GM19239 (cell line): Measurements from ENCODE around the gene SHISA7.

Experiments
- DNase-seq: peaks from one replicate; pipeline ENCODE4 v3.0.0; 2011; ENCODE audit warnings: low spot score; ENCODE audit not compliant: insufficient read length
- FAIRE-seq: peaks from 2 replicates; lab custom pipeline; 2011; peaks lifted over from hg19 to GRCh38; lab: Jason Lieb, UNC

The SHISA7 gene

DNA sequence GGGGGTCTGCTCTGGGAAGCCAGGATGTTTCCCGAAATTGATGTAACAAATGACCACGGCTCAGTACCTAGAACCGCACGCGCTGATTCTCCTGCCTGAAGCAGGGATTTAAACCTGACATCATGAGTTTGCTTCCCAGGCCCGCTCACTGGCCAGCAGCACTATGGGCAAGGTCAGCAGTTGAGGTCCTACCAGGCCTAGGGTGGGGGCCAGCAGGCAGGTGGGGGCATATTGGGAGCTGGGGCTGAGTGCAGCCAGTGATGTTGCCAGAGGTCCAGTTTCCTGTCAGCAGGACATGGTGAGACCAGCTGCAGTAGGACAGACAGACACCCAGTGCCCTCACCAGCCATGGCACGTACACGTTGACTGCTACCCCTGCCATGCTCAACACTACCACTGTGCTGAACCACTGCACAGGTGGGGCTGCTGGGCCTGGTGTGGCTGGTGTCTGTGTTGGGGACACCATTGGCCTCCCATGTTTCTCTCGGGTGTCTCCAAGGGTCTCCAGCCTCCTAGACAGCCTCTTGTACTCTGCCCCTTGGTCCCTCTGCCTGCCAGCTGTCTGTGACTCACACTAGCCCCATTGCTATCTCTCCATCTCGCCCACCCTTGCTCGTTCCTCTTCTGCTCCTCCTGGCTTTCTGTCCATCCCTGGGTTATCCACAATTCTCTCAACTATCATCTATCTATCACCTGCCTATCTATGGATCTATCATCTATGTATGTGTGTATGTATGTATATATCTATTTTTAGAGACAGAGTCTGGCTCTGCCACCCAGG lies 22.6 kb upstream of the SHISA7 start:
- no peak for DNase-seq
- no peak for FAIRE-seq

DNA sequence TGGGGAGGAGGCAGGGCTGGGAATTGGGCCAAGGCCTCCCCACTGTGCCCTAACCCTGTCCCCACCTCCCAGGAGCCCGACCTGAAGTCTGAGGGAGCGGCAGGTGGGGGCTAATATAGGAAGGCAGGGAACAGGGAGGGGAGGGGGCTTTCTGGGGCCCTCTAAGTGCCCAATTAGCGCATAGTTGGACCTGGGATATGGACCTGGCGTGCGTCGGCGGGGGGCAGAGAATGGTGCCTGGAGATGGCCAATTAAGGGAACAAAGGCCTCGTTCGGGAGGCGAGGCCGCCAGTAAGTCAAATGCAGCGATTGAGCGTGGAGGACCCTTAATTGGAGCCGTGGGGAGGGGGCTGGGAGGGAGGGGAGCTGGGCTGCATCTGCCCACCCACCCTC lies 21.6 kb upstream of the SHISA7 start, which contains the start of gene C19orf85:
C19orf85 (minus strand) TSS at position 90 of the 393 bp plus-strand sequence. CDS start 197 bp downstream, outside the sequence.
- DNase-seq (no peak), FAIRE-seq (no peak)

- FAIRE-seq (no peak), DNase-seq (no peak)
These were observed 21.1 kb upstream of the SHISA7 start for GRCh38 chr19:55464039-55464661.

DNA sequence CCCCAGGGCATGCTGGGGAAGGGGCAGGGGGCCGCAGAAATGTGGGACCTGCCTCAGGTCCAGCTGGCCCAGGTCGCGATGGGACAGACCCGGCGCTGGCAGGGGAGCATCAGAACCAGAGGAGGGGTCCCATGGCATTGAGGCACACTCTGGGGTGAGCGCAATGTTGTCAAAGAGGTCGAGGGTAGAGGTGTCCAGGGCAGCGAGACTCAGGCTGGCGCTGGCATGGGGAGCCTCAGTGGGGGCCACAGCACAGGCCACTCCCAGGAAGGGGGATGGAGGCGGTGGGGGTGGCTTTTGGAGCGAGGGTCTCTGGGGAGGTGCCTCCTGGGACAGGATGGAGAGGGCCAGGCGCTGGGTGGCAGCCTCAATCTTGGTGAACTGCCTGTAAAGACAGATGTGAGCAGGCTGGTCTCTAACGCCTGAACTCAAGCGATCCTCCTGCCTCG lies 20.5 kb upstream of the SHISA7 start:
- DNase-seq (no peak), FAIRE-seq (no peak)

DNA sequence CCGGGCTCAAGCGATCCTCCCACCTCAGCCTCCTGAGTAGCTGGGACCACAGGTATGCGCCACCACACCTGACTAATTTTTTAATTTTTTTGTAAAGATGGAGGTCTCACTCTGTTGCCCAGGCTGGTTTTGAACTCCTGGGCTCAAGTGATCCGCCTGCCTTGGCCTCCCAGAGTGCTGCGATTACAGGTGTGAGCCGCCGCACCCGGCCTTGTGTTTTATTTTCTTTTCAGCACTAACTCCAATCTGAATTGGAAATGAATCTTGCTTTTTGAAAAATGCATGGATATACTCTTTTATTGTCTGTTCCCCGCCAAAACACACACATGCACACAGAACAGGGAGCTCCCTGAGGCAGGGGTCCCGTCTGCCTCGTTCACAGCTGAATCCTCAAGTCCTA lies 19.6 kb upstream of the SHISA7 start:
- FAIRE-seq, result no peak
- DNase-seq, result no peak

DNA sequence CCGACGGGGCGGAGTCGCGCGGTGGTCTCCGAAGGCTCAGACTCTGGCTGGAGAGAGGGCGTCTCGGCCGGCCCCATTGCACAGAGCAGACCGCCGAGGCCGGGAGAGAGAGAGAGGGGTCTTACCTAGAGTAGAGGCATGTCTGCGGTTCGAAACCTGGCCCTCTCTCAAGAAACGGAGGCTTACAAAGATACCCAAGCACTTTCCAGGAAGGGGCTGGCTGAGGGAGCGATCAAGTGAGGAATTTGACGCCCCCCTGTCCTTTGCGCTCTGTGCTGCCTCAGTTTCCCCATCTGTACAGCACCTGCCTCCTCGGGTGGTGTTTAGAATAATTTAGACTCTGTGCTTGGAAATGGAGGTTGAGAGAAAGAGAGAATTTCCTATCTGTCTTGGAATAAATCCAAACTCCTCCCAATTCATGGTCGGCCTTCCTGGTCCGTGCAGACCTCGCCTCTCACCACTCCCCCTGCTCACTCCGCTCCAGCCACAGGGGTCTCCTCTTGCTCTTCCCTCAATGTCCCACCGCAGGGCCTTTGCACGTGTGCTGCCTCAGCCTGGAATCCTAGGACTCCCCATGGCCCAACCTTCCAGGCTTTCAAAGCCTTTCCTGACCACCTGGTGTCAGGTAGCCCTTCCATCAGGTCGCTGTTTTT lies 19.0 kb upstream of the SHISA7 start:
- FAIRE-seq, result no peak
- no peak for DNase-seq

- DNase-seq (peak; percentile 100), FAIRE-seq (peak; percentile 98)
These were observed 18.3 kb upstream of the SHISA7 start, which contains the start of gene ISOC2 for GRCh38 chr19:55461259-55461973. Gene ISOC2 (minus strand): TSS chr19:55461642. CDS start chr19:55456486, 5,156 bp downstream.

DNA sequence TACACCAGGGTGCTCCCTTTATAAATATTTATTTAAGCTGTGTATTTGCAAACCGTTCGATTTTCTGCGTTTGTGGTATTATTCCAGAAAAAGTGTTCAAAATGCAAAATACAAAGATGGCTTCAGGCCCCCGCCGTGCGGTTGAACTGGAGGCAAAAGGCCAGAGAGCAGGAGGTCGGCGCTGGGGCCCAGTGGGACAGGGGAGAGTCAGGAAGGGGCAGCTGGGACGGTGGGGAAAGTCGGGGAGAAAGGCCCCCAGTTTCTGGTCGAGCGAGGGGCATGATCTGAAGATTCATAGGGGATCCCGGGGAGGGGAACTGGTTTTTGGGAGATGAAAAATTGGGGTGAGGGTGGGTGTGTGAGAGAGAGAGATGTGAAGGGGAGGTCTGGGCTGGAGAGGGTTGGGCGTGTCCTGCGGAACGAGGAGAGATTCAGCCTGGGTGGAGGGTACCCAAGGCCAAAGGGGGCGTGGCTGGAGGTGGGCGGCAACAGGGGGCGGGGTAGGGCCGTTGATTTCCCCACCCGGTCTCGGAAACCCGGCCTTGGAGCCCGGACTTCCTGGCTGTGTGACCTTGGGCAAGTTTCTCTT lies 17.7 kb upstream of the SHISA7 start:
- DNase-seq, result no peak
- FAIRE-seq, result peak; percentile 72

DNA sequence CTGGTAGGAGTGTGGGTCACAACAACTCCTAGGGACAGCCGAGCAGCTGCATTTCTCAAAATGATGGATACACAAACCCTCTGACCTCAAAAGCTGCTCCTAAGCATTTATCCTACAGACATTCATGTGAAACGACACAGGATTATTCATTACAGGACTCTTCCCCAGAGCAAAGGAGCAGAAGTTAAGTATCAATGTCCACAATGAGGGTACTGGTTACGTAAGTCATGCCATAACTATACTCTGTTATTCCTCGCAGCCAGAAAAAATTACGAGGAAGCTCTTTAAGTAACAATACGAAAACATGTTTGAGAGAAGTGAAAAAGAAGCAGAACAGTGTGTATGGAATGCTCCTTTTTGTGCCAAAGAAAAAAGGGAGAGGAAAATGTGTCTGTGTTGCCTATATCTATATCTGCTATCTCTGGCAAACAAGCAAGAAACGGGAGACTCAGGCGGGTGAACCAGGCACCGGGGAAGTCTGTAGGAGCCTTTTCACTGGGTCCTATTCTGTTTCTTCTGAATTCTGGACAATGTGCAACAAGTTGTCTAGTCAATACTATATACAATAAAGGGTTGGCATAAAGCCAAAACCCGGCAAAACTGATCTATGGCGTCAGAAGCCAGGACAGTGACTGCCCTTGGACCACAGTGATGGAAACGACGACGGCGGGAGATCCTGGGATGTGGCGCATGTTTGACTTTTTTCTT lies 17.0 kb upstream of the SHISA7 start:
- FAIRE-seq, result no peak
- DNase-seq, result no peak

DNA sequence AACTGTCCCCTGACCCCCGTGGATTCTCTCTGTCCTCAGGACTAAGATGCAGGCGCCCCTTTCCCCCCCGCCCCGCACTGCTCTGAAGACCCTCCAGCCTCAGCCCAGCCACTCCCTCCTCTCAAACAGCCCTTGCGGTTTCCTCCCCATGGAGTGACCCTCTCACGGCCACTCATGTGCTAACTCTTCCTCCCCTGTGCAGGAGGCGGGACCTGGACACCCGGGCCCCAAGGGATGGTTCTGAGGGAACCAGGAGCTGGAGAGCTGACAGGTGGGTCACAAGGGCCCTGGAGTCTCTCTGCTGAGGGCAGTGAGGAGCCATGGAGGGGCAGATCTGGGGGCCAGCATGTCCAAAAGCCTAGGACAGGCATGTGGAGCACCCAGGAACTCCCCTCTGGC lies 16.4 kb upstream of the SHISA7 start:
- no peak for FAIRE-seq
- no peak for DNase-seq

- FAIRE-seq (no peak), DNase-seq (no peak)
These were observed 14.8 kb upstream of the SHISA7 start for GRCh38 chr19:55457683-55458457.

GRCh38 chr19:55456347-55456746 lies 13.2 kb upstream of the SHISA7 start:
- DNase-seq (no peak), FAIRE-seq (no peak)

DNA sequence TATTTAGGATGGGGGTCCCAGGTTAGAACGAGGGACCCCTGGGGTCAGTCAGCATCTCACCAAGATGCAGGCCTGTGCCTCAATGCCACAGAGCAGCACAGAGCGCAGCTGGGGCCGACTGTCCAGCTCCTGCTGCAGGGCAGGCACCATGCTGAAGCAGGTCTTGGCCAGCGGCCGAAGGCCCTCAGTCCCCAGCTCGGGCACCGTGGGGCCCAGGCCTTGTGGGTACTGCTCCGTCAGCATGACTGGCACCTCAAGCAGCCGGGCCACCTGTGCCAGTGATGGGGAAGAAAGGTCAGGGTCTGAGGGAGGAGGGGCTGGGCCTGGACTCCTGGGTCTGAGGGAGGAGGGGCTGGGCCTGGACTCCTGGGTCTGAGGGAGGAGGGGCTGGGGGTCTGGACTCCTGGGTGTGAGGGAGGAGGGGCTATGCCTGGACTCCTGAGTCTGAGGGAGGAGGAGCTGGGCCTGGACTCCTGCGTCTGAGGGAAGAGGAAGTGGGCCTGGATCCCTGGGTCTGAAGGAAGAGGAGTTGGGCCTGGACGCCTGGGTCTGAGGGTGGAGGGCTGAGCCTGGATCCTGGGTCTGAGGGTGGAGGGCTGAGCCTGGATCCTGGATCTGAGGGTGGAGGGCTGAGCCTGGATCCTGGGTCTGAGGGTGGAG lies 12.6 kb upstream of the SHISA7 start:
- no peak for FAIRE-seq

GRCh38 chr19:55454787-55455243 lies 11.7 kb upstream of the SHISA7 start:
- no peak for DNase-seq
- FAIRE-seq, result no peak

More for the DNA sequence above, 12.6 kb upstream of the SHISA7 start:
- no peak for DNase-seq

- no peak for DNase-seq
- FAIRE-seq, result no peak
These were observed 10.6 kb upstream of the SHISA7 start for GRCh38 chr19:55453511-55454260.

DNA sequence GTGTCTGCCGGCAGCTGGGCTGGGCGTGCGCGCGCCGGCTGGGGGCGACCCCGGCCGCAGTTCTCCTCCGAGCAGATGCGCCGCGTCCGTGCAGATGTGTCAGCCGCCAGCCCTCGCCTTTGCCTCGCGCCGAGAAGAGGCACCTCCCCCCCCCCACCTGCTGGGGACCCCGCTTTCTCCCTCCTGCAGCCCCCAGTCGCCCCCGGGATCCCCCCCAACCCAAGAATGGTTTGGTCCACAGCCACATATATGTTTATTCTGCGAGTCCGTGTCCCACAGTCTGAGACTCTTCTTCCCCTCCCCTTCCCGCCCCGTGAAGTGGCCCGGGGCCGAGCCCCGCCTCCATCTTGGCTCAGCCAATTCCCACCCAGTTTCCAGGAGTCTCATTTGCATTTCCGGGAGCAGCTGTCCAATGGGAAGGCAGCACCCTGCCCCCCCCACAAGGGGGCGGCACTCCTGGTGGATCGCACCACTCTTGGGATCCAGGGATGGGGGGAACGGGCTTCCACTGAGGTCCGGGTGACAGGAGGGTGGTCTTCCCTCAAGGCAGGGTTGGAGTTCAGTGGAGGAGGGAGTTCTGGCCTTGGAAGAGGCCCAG lies 9.7 kb upstream of the SHISA7 start:
- no peak for FAIRE-seq

More for the DNA sequence above, 9.7 kb upstream of the SHISA7 start:
- no peak for DNase-seq
